Fibroblast of peridontal ligament (primary cell): ENCODE data around the gene QSOX2.

Experiments
- DNase-seq: peaks from one replicate; pipeline ENCODE4 v3.0.0-alpha.2; 2010; ENCODE audit errors: extremely low read depth

QSOX2 gene

DNA sequence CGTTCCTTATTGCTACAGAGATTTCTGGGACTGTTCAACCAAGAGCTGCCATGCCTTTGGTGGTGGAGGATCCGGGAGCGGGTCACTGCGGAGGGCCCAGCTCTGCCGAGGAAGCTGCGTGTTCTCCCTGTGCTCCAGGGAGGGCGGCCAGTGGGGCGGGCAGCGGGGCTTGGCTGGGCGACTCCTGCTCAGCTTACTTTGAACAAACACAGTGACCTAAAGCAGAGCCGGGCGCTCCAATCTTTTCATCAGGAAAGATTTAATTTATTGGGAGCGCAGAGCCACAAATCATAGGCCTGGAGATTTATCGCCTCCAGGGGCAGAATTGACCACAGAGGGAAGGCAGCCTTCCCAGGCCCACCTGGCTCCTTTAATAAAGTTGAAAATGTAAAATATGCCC lies 68.4 kb downstream of the QSOX2 start:
- DNase-seq = no peak

DNA sequence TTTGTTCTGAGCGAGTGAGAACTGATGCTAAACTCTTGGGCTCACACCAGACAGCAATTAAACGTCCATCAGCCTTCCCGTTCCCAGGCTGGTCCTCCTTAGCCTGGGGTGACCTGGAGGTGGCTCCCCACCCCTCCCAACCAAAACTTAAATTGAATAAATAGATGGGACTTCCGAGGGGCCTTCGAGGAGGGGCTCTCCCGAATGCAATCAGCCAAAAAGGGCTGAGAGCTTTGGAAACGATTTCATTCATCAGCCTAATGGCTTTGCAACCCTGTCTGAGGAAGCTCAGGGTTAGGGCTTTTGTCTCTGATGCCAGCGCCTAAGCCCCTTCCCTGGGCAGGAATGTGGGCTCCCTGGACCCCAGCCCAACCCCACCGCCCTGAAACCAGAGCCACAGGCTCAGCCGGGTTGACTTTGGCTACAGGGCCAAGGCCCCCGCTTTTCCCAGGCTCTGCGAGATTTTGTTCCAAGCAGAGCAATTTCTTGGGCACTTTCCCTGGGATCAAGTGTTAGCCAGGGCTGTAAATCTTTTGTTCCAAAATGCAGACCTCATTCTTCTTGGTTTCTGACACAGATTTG lies 69.9 kb downstream of the QSOX2 start:
- DNase-seq = no peak

DNA sequence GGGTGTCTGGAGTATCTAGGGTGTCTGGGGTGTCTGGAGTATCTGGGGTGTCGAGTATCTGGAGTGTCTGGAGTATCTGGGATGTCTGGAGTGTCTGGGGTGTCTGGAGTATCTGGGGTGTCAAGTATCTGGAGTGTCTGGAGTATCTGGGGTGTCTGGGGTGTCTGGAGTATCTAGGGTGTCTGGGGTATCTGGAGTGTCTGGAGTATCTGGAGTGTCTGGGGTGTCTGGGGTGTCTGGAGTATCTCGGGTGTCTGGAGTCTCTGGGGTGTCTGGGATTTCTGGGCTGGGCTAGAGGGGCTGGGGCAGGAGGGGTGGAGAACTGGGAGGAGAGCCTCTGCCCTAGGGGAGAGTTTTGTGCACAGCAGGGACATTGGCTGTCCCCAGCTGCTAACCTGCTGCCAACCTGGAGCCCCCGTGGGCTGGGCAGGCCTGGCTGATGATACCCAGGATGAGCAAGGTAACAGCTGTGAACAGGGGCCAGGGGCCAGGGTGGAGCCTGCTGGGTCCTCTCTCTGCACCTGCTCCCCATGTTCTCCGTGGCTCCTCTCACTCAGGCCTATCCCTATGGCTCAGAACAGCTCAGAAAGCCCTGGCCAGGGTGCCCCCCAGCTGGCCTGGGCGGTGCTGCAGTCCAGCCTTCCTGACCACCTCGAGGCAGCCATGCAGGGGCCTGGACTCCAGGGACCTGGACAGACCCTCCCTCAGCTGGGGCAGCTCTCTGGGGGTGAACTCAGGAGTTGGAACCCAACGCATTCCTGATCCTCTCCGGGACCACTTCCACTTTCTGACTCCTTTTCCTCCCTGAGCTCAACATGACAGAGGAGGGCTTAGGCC lies 70.6 kb downstream of the QSOX2 start:
- DNase-seq = no peak

DNA sequence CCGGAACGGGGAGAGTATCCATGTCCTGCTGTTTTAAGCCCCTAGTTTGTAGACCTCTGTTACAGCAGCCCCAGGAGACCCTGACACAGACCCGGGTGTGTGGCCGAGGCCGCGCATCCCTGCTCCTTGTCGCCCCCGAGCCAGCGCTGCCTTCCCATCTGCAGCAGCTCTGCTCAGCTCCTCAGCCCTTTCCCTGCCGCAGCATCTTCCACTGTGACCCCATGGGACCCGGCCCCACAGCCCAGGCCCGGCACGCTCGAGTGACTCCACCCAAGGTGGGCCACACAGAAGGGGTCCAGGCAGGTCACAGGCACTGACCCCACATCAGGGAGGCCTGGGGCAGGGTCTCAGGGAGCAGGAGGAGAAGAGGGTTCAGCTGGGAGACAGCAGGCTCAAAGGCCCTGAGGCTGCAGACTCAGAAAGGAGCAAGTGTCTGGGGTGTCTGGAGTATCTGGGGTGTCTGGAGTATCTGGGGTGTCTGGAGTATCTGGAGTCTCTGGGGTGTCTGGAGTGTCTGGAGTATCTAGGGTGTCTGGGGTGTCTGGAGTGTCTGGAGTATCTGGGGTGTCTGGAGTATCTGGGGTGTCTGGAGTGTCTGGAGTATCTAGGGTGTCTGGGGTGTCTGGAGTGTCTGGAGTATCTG lies 71.8 kb downstream of the QSOX2 start:
- no peak for DNase-seq

DNA sequence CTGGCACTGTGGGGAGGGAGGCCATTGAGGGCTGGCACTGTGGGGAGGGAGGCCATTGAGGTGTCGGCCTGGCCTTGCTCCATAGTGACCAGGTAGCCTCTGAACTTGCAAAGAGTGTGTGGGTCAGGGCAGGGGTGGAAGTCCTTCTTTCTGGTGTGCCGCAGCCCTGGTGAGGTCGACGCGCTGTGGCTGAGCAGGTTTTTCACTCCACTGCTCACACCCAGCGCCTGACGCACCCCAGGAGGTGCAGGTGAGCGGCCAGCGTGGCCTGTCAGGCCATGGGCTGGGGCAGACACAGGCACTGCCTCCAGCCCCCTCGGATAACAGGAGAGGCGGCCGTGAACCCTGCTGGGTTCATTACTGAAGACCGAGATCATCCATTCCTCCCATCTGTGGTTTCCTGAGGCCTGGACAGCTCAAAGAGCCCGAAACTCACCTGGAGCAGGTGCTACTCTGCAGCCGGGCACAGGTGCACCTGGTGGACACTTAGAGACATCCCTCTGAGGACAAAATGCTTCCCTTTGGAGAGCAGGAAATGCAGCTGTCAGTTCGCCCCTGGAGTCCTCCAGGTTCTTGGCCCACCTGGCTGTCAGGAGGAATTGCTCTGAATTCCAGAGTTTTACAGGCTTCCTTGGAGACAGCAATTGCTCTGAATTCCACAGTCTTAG lies 73.1 kb downstream of the QSOX2 start:
- DNase-seq = no peak

DNA sequence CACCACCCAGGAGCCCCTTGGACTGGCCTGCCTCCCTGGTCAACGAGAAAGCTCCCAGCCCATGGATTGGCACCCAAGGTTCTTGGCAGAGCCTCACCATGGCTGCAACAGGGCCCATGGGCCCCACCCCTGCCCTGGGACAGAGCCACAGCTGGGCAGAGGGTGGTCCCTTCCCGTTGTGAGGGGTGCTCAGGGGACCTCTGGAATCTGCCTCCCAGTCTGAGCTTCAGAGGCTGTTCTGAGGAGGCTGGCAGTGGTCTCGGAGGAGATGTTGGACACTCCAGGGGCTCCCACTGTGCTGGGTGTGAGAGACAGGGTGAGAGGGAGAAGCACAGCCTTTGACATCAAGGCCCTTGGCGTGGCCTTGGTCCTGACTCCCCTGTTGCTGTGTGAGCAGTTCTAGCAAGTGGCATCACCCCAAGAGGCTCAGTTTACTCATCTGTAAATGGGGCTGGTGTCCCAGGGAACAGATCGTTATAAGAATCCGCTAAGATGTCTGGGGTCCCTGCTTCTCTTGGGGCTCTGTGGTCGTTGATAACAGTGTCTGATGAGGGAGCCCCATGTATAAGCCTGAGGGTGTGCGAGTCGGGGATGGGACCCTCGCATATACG lies 73.7 kb downstream of the QSOX2 start:
- DNase-seq = no peak

DNA sequence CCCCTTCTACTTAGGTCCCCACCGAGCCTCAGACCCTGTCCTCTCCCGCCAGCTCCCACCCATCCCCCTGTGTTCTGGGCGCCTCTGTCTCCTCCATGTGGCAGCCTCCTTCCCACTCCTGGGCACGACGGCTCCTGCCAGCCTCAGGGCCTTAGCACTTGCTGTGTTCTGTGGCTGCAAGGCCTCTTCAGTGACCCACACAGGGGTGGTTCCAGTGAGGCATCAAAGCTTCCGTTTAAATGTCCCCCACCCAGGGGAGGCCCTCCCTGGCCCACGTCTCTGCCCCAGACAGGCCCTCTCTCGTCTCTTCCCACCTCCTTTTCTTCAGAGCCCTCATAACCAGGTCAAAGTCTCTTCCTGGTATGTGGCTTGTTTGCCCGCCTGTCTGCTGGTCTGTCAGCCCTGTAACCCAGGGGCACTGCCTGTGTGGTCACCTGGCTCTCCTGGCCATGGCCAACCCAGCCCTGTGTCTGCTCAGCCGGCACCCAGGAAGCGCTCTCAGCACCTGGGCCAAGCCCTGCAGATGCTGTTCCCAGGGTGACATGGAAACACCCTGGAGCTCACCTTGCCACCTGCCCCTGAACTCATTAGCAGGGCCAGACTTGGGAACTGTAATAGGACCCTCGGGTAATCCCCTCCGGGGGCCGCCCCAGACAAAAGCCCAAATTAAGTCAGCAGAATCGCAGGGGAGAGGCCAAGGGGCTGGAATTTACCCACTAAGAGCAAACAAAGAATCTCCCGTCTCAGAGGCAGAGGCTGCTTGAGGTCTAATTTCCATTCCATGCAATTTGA lies 74.4 kb downstream of the QSOX2 start:
- no peak for DNase-seq

DNA sequence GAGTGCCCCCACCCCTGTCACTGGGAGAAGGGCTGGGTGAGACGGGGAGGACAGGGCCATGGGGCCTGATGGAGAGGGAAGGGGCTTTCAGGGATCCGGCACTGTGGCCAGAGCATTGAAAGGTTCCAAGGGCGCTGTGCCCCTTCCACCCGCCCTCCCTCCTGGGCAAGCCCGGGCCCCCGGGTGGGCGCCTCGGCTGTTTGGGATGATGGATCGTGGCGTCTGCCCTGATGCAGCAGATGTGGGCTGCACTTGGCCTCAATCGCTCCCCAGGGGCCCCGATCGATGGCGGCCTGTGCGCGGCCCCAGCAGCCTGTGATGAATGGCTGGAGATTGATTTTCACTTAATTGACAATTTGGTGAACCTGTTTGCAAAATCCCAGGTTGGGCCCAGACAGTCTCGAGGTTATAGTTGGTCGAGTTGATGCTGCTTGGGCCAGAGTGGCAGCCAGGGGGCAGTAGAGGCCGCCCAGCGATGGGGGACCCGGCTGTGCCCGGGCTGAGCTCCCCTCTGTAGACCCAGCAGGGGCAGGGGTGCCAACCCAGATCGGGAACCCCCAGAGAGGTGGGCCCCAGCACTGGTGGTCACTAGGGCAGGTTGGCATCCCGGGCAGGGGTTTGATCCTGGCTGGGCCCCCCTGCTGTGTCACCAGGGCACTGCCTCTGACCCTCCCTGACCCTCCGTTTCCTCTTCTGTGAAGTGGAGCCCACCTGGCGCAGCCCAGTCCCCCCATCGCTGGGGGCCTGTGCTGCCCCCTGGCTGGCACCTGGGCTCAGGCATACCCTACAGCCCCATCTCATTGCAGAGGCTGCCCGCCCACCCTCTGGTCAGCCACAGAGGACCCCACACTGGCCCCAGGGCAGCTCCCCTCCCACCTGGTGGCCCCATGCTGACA lies 75.4 kb downstream of the QSOX2 start:
- DNase-seq = no peak

DNA sequence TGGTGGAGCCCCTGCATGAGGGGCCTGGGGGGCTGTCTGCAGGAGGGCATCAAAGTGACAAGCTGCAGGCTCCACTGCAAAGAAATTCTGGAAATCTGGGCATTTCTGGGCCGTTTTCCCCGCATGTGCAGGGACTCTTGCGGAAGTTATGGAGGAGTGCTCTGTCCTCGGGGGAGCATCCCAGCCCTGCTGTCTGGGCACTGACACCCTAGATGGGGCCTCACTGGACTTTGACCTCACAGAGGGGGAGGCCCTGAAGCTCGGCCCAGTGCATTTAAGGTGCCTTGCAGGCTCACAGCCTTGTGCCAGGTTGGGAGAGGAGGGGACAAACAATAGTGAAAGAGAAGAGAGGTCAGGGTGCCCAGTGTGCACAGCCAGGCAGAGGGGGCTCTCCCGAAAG lies 76.1 kb downstream of the QSOX2 start:
- DNase-seq = no peak

DNA sequence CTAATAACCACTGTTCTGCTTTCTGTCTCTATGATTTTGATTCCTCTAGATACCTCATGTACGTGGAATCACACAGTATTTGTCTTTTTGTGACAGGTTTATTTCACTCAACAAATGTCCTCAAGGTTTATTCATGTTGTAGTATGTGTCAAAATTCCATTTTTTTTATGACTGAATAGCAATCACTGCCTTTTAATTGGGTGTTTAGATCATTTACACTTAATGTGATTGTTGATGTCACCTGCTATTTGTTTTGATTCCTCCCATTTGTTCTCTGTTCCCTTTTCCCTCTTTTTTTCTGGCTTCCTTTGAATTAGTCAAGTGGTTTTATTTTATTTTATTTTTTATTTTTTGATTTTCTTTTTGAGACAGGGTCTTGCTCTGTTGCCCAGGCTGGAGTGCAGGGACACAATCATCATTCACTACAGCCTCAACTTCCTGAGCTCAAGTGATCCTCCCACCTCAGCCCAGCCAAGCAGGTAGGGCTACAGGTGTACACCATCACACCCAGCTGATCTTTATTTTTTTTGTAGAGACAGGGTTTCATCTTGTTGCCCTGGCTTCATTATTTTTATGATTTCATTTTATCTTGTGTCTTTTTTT lies 82.3 kb downstream of the QSOX2 start:
- no peak for DNase-seq

DNA sequence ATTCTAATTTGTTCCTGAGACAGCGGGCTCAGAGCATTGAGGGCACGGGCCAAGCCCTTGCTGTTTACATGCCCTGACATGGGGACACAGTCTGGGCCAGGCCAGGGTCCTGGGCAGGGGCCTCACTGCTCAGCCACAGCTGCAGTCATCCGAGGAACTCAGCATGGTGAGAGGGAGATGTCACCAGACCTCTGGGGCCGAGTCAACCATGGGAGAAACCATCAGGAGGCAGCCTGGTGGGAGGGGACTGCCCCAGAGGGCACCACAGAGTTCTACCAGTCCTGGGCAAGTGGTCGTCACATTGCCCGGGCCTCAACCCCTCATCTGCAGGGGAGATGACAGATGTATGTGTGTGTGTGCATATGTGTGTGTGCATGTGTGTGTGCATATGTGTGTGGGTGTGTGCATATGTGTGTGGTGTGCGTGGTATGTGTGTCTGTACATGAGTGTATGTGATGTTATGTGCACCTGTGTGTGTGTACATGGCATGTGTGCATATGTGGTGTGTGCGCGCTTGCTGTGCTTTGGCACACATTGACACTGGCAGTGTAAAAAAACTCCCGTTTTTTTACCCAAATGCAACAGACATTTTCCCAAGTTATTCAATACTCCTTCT lies 84.5 kb downstream of the QSOX2 start:
- no peak for DNase-seq

DNA sequence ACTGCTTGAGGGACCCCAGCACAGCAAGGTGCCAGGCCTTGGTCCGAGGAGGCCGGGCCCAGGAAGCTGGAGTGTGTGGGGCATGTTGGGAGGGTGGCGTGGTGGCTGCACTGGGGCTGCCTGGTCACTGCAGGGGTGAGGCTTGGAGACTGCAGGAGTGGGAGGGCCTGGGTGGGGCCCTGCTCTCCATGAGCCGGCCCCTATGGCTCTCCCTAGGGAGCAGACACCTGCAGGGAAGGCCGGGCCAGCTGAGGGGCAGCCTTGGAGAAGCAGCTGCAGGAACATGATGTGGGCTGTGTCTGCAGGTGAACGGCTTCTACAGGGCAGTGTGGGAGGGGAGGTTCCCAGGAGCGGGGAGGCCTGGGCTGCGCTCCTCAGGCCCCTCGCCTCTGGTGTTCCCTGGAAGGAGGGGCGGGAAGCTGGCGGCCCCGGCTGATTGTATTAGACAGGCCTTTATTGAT lies 85.2 kb downstream of the QSOX2 start:
- no peak for DNase-seq

DNA sequence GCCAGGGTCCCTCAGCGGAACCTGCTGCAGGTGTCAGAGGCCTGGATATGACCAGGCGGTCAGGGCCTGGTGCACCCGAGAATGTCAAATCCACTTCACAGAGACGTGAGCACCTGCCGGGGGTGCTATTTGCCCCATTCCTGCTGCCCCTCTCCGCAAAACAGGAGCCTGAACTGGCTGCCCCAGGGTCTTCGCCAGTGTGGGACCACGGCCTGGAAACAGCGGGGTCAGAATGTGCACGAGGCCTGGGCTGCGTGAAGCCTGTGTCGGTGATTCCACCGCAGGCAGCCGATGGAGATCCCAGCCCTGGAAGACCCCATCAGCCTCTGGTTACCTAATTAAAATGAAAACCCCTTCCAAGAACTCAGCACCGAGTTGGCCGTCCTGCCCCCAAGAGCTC lies 85.8 kb downstream of the QSOX2 start:
- DNase-seq = no peak

DNA sequence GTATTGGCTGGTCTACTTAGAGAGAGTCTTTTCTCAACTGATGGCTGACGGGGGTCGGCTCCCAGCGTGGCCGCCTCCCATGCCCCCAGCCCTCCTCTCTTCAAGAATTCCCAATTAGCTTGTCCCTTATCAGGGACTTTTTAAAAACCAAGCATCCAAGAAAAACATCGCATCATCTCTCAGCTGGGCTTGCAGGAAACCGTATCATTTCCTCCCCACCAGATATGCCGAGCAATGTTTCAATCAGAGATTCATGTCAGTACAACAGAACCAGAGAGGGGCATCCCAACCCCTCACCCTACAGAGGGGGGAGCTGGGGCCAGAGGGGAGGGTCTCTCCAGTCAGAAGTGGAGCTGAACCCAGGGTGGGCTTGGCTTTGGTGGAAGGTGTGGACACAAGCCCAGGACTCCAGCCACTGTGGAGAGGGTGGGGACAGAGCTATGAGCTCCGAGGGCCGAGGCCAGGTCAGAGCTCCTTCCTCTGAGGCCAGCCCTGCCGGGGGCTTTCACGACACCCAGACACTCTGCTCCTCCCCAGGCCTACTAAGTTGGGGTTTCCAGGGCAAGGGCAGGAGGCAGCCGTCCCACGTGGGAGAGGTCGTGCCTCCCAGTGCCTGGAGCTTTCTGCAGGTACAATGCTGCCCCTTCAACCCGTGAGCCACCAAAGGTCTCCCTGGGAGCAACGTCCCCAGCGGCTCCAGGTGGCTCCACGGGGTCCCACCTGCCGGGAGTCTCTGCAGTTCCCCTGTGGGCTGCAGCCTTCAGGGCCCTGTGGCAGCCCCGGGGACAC lies 87.9 kb downstream of the QSOX2 start:
- no peak for DNase-seq
